ENCODE results near the gene SUMO4. TPM values are rescaled to one million over a fixed set of nuclear protein-coding genes. Genes with fewer than 3 reads are reported as not detected.

SUMO4 gene
- total and polyA plus RNA-seq, 7 donors = 0.39 to 11.1 (median 5.4) TPM; not detected in 2

GRCh38 chr6:149422581-149422980 is 22.5 kb downstream of the SUMO4 start:
- TF ChIP-seq EP300 (IDR thresholded peaks at IDR 0.05) (no peak), POLR2A (IDR thresholded peaks at IDR 0.05) (no peak), POLR2AphosphoS5 (IDR thresholded peaks at IDR 0.05) (no peak), CTCF (IDR thresholded peaks at IDR 0.05) (no peak)
- Histone ChIP-seq H3K9me3 (no peaks in the 10 kb centered on the region), H3K36me3 (no peaks in the 10 kb centered on the region), H3K27me3 (no peaks in the 10 kb centered on the region), H3K4me1 (peaks cover 0 to 15% (median 9%) of the 10 kb centered on the region in 4 donors), H3K4me3 (no peak overlapping the region), H3K27ac (peak overlapping the region in 1 of 4 donors; percentile 58)
- intact Hi-C loops (cut with DNase I) = loop anchor here (5.0 to 10.0 kb wide), 2 partner anchors 105 to 218 kb away; partner anchors contain the start of gene TAB2
- 92 to 93% methylated on average over 4 of the region's 4 CpGs for WGBS, 2 donors
- DNase-seq = no peak

GRCh38 chr6:149423964-149424440 is 23.9 kb downstream of the SUMO4 start:
- Histone ChIP-seq H3K4me3 (no peak overlapping the region), H3K4me1 (peaks cover 0 to 15% (median 9%) of the 10 kb centered on the region in 4 donors), H3K36me3 (no peaks in the 10 kb centered on the region), H3K27me3 (no peaks in the 10 kb centered on the region), H3K27ac (peak overlapping the region in 2 of 4 donors; percentile 40 to 58), H3K9me3 (no peaks in the 10 kb centered on the region)
- TF ChIP-seq CTCF (IDR thresholded peaks at IDR 0.05) (no peak), EP300 (IDR thresholded peaks at IDR 0.05) (no peak), POLR2AphosphoS5 (IDR thresholded peaks at IDR 0.05) (no peak), POLR2A (IDR thresholded peaks at IDR 0.05) (no peak)
- 83 to 87% methylated on average over 7 of the region's 7 CpGs for WGBS, 2 donors
- no peak for DNase-seq
- intact Hi-C loops (cut with DNase I) = loop anchor here (5.0 to 10.0 kb wide), 2 partner anchors 107 to 219 kb away; partner anchors contain the start of gene TAB2

- Histone ChIP-seq H3K27ac (no peak overlapping the region), H3K36me3 (no peaks in the 10 kb centered on the region), H3K27me3 (no peaks in the 10 kb centered on the region), H3K9me3 (no peaks in the 10 kb centered on the region), H3K4me1 (peaks cover 0 to 15% (median 9%) of the 10 kb centered on the region in 4 donors), H3K4me3 (no peak overlapping the region)
- WGBS, 2 donors = 85 to 98% methylated on average over 8 of the region's 8 CpGs
- DNase-seq = peak; percentile 57
- intact Hi-C loops (cut with DNase I) = loop anchor here (10.0 kb wide), 1 partner anchor 220 kb away; no protein-coding TSS in a partner anchor
- TF ChIP-seq CTCF (IDR thresholded peaks at IDR 0.05) (no peak), POLR2A (IDR thresholded peaks at IDR 0.05) (no peak), POLR2AphosphoS5 (IDR thresholded peaks at IDR 0.05) (no peak), EP300 (IDR thresholded peaks at IDR 0.05) (no peak)
Observed at GRCh38 chr6:149425224-149425623, 25.2 kb downstream of the SUMO4 start.

GRCh38 chr6:149425754-149426153 is 25.7 kb downstream of the SUMO4 start:
- Histone ChIP-seq H3K27me3 (no peaks in the 10 kb centered on the region), H3K9me3 (no peaks in the 10 kb centered on the region), H3K27ac (no peak overlapping the region), H3K4me3 (no peak overlapping the region), H3K4me1 (peaks cover 0 to 15% (median 9%) of the 10 kb centered on the region in 4 donors), H3K36me3 (no peaks in the 10 kb centered on the region)
- DNase-seq = no peak
- intact Hi-C loops (cut with DNase I) = loop anchor here (10.0 kb wide), 1 partner anchor 221 kb away; no protein-coding TSS in a partner anchor
- TF ChIP-seq CTCF (IDR thresholded peaks at IDR 0.05) = no peak
- no peak for TF ChIP-seq POLR2AphosphoS5 (IDR thresholded peaks at IDR 0.05)
- TF ChIP-seq EP300 (IDR thresholded peaks at IDR 0.05) = no peak
- TF ChIP-seq POLR2A (IDR thresholded peaks at IDR 0.05) = no peak
- WGBS, 2 donors = 95% methylated on average over 5 of the region's 5 CpGs

All from sigmoid colon (tissue), 7 donors.